H1 (cell line): Measurements from ENCODE around the gene SPRED1. TPM values are rescaled to one million over a fixed set of nuclear protein-coding genes. Genes with fewer than 3 reads are reported as not detected.

ENCODE experiments used
- CBX5 ChIP-seq: fragments of 300-800, 300-1000 bp; sonication (generic); IDR thresholded peaks from 2 replicates; pipeline ENCODE4 v1.7.1; 2016; ENCODE audit warnings: antibody characterized with exemption, low read length, low read depth
- CHD1 ChIP-seq: IDR thresholded peaks from 2 replicates; pipeline ENCODE4 v1.6.1; 2012; ENCODE audit warnings: low read depth, low read length, improper control_type of control experiment
- EGR1 ChIP-seq: IDR thresholded peaks from 2 replicates; pipeline ENCODE4 v1.6.1; 2011; ENCODE audit warnings: low read depth, low read length, borderline replicate concordance
- GTF2F1 ChIP-seq: IDR thresholded peaks from 2 replicates; pipeline ENCODE4 v1.6.1; 2012; ENCODE audit warnings: low read depth, low read length, improper control_type of control experiment, borderline replicate concordance
- NRF1 ChIP-seq: IDR thresholded peaks from 2 replicates; pipeline ENCODE4 v1.6.1; 2011; ENCODE audit warnings: mild to moderate bottlenecking, low read depth, low read length, improper control_type of control experiment
- RFX5 ChIP-seq: IDR thresholded peaks from 2 replicates; pipeline ENCODE4 v1.6.1; 2011; ENCODE audit warnings: low read depth, low read length, improper control_type of control experiment, borderline replicate concordance
- SAP30 ChIP-seq: fragments of 300-600 bp; sonication (generic); IDR thresholded peaks from 2 replicates; pipeline ENCODE4 v1.7.1; 2012; ENCODE audit warnings: low read length, moderate library complexity, mild to moderate bottlenecking, inconsistent platforms; ENCODE audit not compliant: insufficient read depth, insufficient replicate concordance
- SUZ12 ChIP-seq: fragments of 200-600 bp; sonication (generic); IDR thresholded peaks from 2 replicates; pipeline ENCODE4 v1.6.1; 2012; ENCODE audit warnings: mild to moderate bottlenecking, inconsistent platforms, low read length, moderate library complexity, mixed read lengths
- TAF1 ChIP-seq: IDR thresholded peaks from 2 replicates; pipeline ENCODE4 v1.6.1; 2011; ENCODE audit warnings: mild to moderate bottlenecking, low read depth, low read length
- TAF7 ChIP-seq: optimal IDR thresholded peaks from 2 replicates; pipeline ENCODE3; 2011; ENCODE audit warnings: low read depth, mild to moderate bottlenecking, inconsistent platforms, low read length, moderate library complexity, borderline replicate concordance
- TBP ChIP-seq: IDR thresholded peaks from 2 replicates; pipeline ENCODE4 v1.6.1; 2011; ENCODE audit warnings: low read depth, low read length, improper control_type of control experiment
- polyA plus RNA-seq, 7 experiments: library from polyadenylated mRNA; depleted of rRNA in 3 of 7; stranded (reverse) in 5 of 7; unstranded in 2 of 7; fragments of >200 nt in 5 of 7; fragments of 200-250 nt in 2 of 7; gene quantifications; 1 replicate in 5 of 7; 2 replicates in 1 of 7; 4 replicates in 1 of 7; pipeline versions ENCODE4 v1.2.1 to v1.2.3, GENCODE V29; 2011 to 2013; ENCODE audit warnings: missing spikeins in 2 of 7, mixed read lengths in 2 of 7
- total RNA-seq: library from RNA; stranded (reverse); fragmentation: NEBNext Ultra II Directional; extraction: Animal tissue kit (Norgen Biotek cat#: 25700); gene quantifications from 2 replicates; pipeline ENCODE4 v1.2.1, GENCODE V29; 2021
- TF ChIP-seq, protein P1 (sequence below): fragments of 300-600 bp; sonication (generic); IDR thresholded peaks from 2 replicates; pipeline ENCODE4 v1.7.1; 2012; ENCODE audit warnings: low read length, moderate library complexity, mild to moderate bottlenecking, inconsistent platforms; ENCODE audit not compliant: insufficient replicate concordance

Gene SPRED1
- total and polyA plus RNA-seq, 2 of the 8 experiments (the other 6 are each of a cell fraction or from before 2014, with no cell fraction given) = 5.5 to 30.3 TPM

- TF ChIP-seq, protein P1, sequence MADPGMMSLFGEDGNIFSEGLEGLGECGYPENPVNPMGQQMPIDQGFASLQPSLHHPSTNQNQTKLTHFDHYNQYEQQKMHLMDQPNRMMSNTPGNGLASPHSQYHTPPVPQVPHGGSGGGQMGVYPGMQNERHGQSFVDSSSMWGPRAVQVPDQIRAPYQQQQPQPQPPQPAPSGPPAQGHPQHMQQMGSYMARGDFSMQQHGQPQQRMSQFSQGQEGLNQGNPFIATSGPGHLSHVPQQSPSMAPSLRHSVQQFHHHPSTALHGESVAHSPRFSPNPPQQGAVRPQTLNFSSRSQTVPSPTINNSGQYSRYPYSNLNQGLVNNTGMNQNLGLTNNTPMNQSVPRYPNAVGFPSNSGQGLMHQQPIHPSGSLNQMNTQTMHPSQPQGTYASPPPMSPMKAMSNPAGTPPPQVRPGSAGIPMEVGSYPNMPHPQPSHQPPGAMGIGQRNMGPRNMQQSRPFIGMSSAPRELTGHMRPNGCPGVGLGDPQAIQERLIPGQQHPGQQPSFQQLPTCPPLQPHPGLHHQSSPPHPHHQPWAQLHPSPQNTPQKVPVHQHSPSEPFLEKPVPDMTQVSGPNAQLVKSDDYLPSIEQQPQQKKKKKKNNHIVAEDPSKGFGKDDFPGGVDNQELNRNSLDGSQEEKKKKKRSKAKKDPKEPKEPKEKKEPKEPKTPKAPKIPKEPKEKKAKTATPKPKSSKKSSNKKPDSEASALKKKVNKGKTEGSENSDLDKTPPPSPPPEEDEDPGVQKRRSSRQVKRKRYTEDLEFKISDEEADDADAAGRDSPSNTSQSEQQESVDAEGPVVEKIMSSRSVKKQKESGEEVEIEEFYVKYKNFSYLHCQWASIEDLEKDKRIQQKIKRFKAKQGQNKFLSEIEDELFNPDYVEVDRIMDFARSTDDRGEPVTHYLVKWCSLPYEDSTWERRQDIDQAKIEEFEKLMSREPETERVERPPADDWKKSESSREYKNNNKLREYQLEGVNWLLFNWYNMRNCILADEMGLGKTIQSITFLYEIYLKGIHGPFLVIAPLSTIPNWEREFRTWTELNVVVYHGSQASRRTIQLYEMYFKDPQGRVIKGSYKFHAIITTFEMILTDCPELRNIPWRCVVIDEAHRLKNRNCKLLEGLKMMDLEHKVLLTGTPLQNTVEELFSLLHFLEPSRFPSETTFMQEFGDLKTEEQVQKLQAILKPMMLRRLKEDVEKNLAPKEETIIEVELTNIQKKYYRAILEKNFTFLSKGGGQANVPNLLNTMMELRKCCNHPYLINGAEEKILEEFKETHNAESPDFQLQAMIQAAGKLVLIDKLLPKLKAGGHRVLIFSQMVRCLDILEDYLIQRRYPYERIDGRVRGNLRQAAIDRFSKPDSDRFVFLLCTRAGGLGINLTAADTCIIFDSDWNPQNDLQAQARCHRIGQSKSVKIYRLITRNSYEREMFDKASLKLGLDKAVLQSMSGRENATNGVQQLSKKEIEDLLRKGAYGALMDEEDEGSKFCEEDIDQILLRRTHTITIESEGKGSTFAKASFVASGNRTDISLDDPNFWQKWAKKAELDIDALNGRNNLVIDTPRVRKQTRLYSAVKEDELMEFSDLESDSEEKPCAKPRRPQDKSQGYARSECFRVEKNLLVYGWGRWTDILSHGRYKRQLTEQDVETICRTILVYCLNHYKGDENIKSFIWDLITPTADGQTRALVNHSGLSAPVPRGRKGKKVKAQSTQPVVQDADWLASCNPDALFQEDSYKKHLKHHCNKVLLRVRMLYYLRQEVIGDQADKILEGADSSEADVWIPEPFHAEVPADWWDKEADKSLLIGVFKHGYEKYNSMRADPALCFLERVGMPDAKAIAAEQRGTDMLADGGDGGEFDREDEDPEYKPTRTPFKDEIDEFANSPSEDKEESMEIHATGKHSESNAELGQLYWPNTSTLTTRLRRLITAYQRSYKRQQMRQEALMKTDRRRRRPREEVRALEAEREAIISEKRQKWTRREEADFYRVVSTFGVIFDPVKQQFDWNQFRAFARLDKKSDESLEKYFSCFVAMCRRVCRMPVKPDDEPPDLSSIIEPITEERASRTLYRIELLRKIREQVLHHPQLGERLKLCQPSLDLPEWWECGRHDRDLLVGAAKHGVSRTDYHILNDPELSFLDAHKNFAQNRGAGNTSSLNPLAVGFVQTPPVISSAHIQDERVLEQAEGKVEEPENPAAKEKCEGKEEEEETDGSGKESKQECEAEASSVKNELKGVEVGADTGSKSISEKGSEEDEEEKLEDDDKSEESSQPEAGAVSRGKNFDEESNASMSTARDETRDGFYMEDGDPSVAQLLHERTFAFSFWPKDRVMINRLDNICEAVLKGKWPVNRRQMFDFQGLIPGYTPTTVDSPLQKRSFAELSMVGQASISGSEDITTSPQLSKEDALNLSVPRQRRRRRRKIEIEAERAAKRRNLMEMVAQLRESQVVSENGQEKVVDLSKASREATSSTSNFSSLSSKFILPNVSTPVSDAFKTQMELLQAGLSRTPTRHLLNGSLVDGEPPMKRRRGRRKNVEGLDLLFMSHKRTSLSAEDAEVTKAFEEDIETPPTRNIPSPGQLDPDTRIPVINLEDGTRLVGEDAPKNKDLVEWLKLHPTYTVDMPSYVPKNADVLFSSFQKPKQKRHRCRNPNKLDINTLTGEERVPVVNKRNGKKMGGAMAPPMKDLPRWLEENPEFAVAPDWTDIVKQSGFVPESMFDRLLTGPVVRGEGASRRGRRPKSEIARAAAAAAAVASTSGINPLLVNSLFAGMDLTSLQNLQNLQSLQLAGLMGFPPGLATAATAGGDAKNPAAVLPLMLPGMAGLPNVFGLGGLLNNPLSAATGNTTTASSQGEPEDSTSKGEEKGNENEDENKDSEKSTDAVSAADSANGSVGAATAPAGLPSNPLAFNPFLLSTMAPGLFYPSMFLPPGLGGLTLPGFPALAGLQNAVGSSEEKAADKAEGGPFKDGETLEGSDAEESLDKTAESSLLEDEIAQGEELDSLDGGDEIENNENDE = no peak
- TF ChIP-seq NRF1 (no peak), CHD1 (no peak), TBP (no peak), GTF2F1 (no peak), SUZ12 (no peak), CBX5 (no peak), TAF1 (no peak), SAP30 (no peak), EGR1 (no peak), RFX5 (no peak), TAF7 (no peak)
These were observed 10.6 kb upstream of the SPRED1 start (continued) for GRCh38 chr15:38242055-38242454.
